ENCODE results near the gene ITPR1.

Gene ITPR1

DNA sequence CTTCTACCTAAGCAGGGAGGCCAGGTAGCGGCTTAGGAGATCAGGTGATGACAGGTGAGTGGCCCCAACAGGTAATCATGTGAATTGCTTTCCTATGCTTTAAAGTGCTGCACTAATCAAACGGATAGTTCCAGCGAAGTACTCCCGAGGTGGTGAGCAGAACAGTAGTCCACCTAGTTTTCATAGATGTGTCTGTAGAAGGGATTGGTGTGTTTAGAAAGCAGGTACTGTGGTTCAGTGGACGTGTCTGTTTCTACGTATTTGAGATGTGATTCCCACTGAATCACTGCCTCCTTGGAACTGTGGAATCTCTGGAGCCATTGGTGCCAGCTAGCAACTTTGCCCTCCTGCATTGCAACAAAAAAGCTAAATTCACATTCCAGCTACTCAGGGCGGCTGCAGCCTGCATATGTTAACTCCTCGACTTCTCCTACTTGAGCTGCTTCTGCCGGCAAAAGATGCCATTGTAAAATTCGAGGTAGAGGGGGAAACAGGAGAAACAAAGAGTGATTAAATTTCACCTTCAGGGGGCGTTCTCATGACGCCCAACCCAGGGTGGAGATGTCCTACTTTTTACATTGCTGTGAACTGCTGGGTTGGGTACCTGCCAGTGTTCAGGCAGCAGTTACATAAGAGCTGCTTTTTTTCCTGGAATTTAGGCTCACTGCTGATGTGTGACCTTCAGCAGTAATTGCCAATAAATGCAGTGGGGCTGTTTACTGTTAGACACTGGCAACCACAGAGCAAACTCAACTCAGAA is 227.3 kb downstream of the ITPR1 start:
- no peak for DNase-seq (ENCODE audit: low read depth)

DNA sequence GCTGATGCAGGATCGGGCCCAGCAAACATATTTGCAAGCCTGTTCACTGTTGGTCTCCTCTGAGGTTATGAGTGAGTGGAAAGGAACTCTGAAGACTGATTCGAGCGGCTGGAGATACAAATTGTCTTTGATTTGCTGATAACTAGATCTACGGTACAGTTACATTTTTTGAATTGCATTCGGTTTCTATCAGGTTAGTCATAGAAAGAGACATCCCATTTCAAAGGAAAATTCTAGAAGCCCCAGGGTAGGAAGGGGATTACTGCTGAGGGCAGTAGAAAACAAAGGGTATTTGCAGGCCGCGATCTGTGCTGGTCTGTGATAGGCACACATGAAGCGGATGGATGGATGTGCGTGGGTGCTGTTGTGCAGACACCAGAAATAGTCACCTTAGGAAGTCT is 228.4 kb downstream of the ITPR1 start:
- no peak for DNase-seq (ENCODE audit: low read depth)

DNA sequence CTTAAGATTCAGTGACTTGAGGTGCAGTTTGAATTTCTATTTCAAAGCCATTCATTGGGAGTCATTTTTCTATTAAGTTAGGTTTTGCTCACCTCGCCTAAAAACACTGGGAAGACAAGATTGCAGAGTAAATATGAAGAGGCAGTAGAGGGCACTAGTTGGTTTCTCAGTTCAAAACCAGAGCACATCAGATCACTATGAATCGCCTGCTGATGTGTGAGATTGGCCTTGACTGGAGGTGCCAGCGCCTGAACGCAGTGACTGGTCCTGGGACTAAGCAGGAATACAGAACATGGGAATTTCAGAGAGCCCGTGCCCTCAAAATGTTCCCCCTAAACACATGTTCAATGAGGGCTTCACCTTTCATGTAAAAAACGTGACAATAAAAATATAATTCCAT is 229.0 kb downstream of the ITPR1 start:
- no peak for DNase-seq (ENCODE audit: low read depth)

DNA sequence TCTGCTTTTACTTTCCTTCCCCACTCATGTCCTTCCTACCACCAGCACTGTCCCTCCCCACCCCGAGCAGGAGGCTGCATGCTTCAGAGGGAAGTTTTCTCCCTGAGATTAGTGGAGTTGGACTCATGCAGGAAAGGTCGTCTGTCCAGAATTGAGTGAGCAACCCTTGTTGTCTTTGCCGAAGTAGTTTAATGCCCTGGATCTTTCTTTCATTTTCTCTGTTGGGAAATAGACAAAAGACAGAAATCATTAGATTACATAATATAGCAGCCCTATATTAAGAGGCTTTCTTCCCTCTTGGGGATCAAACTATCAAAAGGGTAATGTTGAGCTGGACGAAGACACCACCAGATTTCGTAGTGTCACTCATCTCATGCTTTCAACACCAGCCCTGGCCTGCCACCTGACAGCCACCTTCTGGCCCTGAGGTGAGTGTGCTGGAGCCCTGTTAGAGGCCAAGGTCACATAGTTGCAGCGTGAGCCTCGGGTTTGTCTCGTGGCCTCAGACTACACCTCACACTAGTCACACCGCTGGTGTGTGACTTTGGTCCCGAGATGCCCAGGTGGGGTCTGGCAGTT is 231.0 kb downstream of the ITPR1 start:
- no peak for DNase-seq (ENCODE audit: low read depth)

DNA sequence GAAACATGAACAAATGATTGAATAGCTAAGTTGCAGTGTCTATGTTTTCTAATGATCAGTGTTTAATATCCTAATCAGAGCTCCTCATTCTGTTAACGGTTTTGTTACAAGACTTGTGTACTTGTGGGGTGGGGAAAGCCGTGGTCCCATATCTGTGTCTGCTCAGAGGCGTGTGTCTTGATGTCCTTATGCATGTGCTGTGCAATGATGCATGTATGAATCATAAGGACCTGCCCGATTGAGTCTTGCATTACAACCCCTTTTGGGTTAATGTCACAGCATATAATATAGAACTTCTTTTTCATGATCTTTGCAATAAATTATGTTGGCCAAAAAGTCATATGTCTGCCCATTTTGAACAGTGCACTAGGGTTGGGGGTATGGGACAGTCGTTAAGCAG is 233.4 kb downstream of the ITPR1 start:
- no peak for DNase-seq (ENCODE audit: low read depth)

DNA sequence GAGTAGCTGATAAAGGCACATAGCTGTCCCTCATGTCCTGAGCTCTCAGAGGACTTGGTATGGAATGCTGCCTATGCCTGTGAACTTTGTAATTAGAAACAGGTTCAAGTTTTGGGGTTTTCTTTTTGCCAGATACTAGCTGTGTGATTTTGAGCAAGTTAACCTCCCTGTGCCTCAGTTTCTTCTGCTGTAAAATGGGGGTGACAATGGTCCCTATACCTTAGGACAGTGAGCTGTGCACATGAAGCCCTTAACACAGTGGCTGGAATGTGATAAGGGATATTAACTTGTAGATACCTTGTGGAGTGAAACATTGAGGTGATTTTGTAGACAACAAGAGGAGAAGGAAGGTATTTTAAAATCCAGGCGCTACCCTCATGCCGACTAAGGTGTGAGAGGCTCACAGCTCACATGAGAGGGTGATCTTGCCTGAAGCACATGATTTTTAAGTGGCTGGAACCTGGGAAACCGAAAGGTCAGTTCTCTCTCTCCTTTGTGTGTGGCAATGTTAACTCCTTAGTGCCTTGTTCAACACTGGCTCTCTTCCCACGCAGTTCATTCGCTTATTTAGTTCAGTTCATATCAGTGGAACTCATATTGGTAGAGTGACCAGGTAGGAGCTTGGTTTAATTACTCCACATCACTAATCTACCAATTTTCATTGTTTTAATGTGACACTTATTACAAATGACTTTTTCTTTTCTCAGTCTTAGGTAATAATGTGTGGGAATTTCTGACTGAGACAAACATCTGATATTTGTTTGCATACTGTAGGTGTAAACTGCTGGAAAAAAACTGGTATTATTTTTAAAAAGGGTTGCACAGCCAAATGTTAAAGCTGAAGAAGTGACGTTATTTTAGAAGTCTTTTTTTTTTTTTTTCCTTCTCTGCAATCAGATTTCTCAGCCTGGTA is 236.2 kb downstream of the ITPR1 start:
- no peak for DNase-seq (ENCODE audit: low read depth)

DNA sequence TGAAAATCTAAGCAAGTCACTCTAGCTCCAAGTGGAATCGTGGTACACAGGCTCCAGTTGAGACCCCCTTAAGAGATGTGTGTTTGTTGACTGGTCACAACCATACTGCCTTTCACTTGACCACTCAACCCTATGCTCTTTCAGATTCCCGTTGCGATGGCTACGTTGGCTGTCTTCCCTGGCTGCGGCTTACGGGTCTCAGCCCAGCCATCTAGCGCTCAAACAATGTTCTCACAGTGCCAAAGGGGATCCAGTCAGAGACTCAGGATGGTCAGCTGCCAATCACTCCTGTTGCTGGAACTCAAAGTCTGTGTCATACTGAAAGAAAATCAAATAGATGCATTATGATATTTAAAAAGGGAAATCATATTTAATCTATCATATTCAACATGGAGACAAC is 237.6 kb downstream of the ITPR1 start:
- no peak for DNase-seq (ENCODE audit: low read depth)

DNA sequence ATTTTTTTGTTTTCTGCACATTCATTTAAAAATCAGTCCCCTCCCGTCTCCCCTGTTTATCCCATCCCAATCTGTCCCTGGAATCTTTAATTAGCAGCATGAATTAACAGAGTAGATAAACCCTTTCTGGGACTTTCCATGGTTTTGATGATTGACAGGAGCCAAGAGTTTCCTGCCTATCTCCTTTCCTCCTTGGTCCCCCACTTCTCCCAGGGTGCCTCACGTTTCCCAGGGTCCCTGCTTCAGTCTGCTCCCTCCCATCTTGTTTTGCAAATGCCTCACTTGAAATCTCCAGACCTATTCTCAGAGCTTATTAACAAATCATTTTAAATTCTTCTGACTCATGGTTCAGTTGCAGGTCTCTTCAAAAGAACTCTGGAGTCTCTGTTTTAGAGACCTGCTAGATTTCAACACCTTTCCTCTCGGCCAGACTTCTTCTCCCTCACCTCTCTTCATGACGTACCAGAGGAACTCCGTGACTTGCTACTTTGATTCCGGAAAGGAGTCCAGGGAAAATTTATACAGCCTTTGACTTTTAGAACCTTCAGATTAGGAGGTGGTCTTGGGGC is 238.5 kb downstream of the ITPR1 start:
- no peak for DNase-seq (ENCODE audit: low read depth)

DNA sequence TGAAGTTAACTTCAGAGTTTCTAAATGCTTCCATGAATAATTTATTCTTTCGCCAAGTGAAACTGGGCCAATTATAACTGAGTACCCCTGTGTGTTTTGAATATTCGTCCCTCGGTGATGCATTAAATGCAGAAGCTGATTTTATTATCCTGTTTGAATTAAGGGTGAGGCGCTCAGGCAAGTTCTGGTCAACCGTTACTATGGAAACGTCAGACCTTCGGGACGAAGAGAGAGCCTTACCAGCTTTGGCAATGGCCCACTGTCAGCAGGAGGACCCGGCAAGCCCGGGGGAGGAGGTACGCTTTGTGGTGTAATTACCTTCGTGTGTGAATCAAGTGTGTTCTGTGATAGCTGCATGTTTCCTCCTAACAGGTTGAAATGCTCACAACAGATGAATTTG is 239.8 kb downstream of the ITPR1 start:
- no peak for DNase-seq (ENCODE audit: low read depth)

DNA sequence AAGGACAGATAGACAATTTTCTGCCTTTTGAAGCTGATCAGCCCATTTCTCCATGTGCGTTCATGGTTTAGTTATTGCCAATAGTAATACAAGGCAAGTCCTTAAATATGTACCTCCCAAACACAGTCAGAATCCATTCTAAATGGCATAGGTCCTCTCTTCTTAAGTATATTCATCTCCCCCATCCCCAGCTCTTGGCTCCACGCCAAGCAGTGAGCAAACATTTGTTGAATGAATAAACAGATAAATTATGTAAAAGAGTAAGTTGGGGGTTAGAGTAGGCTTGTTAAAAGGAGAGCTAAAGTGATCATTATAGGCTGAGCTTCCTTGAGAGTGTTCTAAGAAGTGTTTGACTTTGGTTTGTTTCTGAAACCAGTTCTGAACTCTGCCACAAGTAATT is 241.3 kb downstream of the ITPR1 start:
- DNase-seq (ENCODE audit: low read depth) = no peak

DNA sequence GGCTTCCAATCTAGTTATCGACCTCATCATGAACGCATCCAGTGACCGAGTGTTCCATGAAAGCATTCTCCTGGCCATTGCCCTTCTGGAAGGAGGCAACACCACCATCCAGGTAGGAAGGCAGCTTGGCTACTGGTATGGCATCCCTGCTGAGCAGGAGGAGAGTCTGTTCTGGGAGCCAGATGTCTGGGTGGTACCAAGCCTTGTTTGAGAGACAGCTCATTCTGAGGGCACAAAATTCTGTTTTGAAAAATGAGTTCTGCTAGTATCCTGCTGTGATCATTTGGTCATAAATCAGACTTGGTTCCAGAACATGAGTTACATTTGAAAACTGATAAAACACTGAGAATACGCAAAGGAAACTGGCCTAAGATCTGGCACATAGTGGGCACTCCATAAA is 242.1 kb downstream of the ITPR1 start:
- DNase-seq (ENCODE audit: low read depth) = no peak

DNA sequence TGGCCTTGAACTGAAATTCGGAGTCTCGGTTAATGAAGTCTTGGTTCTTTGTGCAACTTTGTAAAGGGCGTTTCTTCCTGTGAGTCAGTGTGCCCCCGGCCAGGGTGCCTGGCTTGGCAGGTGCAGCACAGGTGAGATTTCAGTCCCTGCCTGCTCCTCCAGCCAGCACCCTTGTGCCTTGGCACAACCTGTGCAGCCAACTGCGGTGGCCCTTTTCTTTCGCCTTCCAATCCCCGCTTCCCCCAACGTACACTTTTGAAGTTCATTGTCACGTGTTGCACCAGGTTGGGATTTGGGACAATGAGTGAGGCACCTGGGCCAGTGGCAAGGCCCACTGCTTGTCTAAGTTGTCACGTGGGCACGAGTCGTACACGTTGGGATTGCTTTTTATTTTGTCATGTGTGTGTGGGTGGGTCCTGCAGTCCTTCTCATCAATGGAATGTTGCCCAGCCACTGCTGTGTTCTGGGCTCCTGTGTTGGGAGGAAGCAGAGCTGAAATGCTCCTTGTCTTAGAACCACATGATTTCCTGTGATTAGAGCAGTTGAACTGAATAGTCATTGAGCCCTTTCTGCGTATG is 243.2 kb downstream of the ITPR1 start:
- DNase-seq (ENCODE audit: low read depth) = no peak

DNA sequence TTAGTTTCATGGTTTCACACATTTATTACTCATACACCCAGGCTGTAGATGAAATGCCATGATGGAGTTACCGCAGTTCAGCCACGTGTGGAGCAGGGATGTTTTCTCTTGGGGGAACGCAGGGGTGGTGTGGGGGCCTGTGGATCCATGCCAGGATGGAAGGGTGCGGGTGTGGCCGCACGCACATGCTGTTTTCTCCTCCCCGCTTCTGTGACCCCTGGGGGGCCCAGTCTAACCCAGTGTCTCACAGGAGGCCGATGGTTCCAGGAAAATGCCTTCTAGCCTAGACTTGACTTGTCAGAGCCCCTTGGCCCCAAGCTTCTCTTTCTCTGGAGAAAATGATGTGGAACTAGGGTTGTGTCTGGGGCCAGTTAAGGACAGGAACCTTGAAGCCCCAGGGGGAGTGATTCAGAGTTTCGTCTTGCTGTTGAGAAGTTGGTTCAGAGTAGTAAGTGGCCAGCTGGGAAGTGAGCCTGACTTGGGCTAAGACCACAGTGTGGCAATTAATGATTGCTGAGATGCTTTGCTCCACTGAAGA is 245.7 kb downstream of the ITPR1 start:
- DNase-seq (ENCODE audit: low read depth) = no peak

DNA sequence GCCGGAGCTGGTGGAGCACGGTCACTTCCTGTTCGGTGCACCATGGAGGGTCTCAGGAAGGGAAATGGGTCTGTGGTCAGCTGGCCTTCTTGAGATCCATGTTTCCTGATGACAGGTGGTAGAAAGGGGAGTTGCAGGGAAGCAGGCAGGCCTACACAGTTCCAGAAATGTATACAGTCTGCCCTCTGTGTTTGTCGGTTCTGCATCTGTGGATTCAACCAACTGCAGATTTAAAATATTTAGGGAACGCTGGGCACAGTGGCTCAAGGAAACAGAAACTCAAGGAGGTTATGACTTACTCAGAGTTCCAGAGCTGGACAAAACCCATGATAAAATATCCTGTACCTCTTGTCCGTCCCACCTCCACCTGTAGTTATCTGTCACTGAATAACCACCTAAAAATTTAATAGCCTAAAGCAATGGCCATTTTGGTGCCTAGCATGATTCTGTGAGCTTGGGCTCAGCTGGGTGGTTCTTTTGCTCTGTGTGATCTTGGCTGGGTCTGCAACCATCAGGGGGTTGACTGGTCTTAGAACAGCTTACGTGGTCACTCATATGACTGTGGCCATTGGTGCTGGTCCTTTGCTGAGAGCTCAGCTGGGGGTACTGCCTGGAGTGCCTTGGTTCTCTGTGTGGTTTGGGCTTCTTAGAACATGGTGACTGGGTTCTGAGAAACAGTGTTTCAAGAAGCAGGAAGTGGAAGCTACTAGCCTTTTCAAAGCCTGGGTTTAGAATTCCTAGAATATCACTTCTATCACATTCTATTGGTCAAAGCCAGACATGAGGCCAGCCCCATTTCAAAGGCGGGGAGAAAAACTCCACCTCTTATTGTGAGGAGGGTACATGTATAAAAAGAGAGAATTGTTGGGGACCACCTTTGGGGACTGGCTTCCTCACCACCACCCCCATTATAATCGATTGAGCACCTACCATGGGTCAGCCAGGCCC is 246.4 kb downstream of the ITPR1 start:
- no peak for DNase-seq (ENCODE audit: low read depth)

DNA sequence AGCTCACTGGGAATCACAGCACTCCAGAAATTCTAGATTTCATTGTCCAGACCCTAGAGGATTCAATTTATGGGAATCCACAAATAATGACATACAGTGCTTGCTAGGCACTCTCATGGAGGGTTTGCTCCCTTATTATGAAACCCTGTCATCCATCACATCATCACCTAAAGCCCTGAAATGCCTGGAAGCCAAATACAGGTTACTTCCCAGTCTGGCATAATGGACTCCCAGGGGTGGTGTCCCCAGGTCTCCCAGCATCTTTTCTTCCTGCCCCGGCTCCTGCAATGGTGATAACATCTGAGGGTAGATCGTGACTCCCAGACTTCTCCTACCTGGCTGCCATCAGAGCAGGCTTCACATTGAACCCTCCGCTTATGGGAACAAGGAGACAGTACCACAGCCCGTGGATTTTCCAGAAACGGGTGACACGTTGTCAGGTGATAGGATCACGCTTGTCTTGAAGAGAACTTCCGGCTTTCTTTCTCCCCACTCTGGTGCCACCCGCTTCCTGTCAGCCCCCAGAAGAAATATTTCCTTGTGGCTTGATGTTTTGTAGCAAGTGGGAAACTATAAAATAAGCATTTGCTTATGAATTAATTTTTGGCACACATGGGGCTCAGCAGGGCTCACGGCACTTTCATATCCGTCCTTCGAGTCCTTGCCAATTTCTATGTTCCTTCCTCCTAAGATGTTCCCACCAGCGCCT is 247.4 kb downstream of the ITPR1 start:
- DNase-seq (ENCODE audit: low read depth) = no peak

DNA sequence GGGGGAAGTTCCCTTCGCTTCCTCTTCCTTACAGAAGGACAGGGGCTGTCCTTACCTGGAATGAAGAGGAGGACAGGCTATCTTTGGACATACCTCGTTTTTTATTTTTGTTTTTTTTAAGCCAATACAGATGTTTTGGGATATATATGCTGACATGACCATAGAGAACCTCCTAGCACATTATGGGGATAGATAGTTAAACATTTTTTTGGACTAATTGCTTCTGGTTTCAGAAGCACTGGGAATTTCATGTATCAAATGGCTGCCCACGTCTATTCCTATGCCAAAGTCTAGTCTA is 247.9 kb downstream of the ITPR1 start:
- DNase-seq (ENCODE audit: low read depth) = no peak

DNA sequence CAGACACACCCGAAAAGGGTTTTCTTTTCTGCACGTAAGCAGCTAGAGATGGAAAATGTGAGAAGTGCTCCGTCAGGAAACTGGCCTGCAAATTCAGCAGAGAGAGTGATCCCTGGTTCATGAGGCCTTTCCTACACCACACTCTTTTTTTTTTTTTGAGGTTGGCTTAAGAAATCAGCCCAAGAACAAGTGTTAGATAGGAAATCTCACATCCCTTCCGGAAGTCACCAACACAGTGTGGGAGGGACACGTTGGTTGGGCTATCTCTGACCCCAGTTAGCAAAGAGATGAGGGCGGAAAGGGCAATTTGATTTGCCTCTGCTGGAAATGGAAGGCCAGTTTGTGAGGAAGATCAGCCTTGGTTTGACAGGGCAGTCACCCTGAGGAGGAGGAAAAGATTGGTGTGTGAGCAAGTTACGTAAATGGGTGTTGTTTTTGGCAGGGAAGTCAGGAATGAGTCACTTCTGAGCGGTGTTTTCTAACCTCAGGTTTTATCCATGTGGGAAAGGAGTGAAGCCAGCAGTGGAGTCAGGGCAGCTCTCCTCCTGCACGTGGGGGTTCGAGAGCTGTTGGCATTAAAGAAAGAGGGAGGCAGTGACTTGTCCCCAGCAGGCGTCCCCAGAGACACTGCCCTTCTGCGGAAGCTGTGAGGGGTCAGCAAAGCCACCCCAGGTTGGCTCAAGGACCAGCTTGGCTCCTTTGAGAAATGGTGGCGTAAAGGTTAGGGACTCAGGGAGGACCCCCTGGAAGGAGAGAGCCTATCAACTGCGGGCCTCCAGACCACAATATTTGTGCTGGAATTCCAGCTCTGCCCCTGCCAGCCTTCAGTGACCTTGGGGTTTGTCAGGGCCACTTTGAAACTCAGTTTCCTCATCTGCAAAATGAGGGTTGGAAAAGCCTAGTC is 248.5 kb downstream of the ITPR1 start:
- no peak for DNase-seq (ENCODE audit: low read depth)

DNA sequence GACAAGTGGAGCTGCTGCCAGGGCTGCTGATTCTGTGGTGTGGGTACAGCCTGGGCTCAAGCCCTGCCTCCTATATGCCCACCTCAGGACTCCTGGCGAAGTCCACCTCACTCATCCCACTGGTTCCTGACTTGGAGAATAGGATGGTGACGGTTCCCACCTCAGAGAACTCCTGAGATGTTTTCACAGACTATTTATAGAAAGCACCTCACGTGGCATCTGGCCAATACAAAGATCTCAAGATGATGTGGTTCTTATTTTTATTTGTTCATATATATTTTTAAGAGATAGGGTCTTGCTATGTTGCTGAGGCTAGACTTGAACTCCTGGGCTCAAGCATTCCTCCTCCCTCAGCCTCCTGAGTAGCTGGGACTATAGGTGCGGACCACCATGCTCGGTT is 249.2 kb downstream of the ITPR1 start:
- no peak for DNase-seq (ENCODE audit: low read depth)

DNA sequence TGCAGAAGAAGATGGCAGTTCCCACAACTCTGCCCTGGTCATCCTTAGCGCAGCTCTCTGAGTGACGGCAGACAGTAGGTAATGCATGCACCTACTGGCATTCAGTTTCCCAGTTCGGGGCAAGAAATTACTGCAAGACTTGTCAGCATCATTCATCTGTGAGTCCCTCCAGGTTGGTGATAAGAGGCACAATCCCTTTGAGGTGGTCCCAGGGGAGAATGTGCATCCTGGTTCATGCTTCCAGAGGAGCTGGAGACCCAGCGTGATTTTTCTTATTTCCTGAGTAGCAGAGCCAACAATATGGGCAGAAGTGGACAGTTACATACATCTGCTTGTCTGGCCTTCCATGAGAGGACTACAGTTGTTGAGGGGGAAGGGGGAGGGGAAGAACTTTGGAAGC is 250.2 kb downstream of the ITPR1 start:
- no peak for DNase-seq (ENCODE audit: low read depth)

Data from stimulated activated CD8-positive, alpha-beta memory T cell treated with anti-CD3 and anti-CD28 coated beads, Interleukin-12 subunit alpha, Interleukin-12 subunit beta, amount 100 ng/mL, for 4 hours (primary cell).